ENCODE results near the gene GSKIP. TPM values are rescaled to one million over a fixed set of nuclear protein-coding genes. Genes with fewer than 3 reads are reported as not detected.
A peak's percentile ranks its signal among the peaks of the same experiment; 100 is the strongest.

Gene GSKIP
- total RNA-seq, 4 donors from 2014 or later, result 22.6 to 37.1 (median 27.4) TPM

DNA sequence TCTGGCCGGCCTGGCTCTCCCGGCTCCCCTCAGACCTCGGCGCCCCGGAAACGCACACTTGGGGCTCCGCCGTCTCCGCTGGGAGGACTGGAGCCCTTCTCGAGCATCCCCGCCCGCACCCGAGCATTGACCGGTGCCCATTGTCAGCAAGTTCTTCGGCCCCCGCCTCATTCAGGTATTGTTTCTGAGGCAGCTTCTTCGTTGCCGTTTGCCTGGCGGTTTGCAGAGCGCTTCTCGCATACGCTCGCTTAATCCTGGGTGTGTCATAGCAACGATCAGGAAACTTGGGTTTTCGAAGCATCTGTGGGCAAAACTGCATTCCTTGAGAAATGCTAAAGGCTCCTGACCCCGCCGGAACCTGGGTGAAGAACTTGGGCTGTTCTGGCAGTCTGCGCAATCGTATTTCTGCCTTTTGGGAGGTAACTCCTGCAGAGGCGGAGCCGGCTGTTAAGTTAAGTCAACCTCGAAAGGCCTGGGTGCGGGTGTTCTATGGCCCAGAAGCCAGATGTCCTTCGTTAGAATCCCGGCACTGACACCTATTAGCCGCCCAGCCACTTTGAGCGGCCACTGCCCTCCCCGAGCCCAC, 518 bp downstream of the GSKIP start:
- WGBS, 2 donors, result 0 to 1% methylated on average over 31 to 38 of the region's 38 CpGs
- intact Hi-C loops (cut with DNase I; ENCODE audit: low total_unique reads), result no loop called here
- TF ChIP-seq, protein P1, sequence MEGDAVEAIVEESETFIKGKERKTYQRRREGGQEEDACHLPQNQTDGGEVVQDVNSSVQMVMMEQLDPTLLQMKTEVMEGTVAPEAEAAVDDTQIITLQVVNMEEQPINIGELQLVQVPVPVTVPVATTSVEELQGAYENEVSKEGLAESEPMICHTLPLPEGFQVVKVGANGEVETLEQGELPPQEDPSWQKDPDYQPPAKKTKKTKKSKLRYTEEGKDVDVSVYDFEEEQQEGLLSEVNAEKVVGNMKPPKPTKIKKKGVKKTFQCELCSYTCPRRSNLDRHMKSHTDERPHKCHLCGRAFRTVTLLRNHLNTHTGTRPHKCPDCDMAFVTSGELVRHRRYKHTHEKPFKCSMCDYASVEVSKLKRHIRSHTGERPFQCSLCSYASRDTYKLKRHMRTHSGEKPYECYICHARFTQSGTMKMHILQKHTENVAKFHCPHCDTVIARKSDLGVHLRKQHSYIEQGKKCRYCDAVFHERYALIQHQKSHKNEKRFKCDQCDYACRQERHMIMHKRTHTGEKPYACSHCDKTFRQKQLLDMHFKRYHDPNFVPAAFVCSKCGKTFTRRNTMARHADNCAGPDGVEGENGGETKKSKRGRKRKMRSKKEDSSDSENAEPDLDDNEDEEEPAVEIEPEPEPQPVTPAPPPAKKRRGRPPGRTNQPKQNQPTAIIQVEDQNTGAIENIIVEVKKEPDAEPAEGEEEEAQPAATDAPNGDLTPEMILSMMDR (IDR thresholded peaks at IDR 0.05), result no peak
- no peak for TF ChIP-seq POLR2A (IDR thresholded peaks at IDR 0.05)
- H3K4me3 ChIP-seq (ENCODE audit: low read depth, poor library complexity, severe bottlenecking), result peak overlapping the region; percentile 78
- peak; percentile 29 to 85 for DNase-seq (ENCODE audit: low spot score in 2 of 2)

DNA sequence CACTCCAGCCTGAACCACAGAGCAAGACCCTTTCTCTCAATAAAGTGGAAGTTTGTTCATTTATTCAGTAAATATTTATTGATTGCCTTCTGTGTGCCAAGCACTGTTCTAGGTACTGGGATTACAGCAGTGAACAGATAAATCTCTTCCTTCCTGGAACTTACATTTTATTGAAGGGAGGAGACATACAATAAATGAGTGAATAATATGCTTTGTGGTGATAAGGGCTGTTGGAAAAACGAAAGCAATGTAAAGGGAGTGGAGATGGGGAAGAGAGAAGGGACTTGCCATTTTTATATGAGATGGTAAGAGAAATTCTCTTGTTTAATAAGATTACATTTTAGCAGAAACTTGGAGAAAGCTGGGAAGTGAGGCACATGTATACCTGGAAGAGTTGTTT, 1.6 kb downstream of the GSKIP start:
- TF ChIP-seq POLR2A (IDR thresholded peaks at IDR 0.05), result no peak
- TF ChIP-seq, protein P1 (IDR thresholded peaks at IDR 0.05), result no peak
- intact Hi-C loops (cut with DNase I; ENCODE audit: low total_unique reads), result no loop called here
- no peak for DNase-seq (ENCODE audit: low spot score in 2 of 2)
- no peak overlapping the region for H3K4me3 ChIP-seq (ENCODE audit: low read depth, poor library complexity, severe bottlenecking)
- whole genome bisulfite sequencing, 2 donors, result 45 to 57% methylated on average over 1 of the region's 1 CpG

DNA sequence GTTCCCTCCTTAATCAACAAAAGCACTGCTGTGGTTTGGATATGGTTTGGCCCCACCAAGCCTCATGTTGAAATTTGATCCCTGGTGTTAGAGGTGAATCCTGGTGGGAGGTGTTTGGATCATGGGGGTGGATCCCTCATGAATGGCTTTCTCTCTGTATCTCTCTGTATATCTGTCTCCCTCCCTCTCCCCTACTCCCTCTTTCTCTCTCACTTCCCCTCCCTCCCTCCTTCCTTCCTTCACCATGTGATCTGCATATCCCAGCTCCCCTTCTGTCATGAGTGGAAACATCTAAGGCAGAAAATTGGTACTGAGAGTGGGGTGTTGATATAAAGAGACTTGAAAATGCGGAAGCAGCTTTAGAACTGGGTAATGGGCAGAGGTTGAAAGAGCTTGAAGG, 5.2 kb downstream of the GSKIP start:
- no peak for DNase-seq (ENCODE audit: low spot score in 2 of 2)
- TF ChIP-seq, protein P1 (IDR thresholded peaks at IDR 0.05), result no peak
- no peak for TF ChIP-seq POLR2A (IDR thresholded peaks at IDR 0.05)
- H3K4me3 ChIP-seq (ENCODE audit: low read depth, poor library complexity, severe bottlenecking), result no peak overlapping the region
- intact Hi-C loops (cut with DNase I; ENCODE audit: low total_unique reads), result no loop called here
- WGBS, 2 donors, result 93 to 98% methylated on average over 1 of the region's 1 CpG

DNA sequence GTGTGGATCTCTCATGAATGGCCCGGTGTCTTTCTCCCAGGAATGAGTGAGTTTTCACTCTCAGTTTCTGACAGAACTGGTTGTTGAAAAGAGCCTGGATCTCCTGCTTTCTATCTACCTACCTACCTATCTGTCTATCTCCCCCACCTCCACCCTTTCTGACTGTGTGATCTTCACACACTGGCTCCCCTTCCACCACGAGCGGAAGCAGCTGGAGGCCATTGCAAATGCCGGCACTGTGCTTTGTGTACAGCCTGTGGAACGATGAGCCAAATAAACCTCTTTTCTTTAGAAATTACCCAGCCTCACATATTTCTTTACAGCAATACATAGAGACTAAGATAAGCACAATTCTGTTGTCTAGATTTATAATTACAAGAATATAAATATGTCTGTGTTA, 7.2 kb downstream of the GSKIP start:
- intact Hi-C loops (cut with DNase I; ENCODE audit: low total_unique reads), result no loop called here
- WGBS, 2 donors, result 84 to 95% methylated on average over 5 of the region's 5 CpGs
- TF ChIP-seq, protein P1 (IDR thresholded peaks at IDR 0.05), result no peak
- TF ChIP-seq POLR2A (IDR thresholded peaks at IDR 0.05), result no peak
- no peak overlapping the region for H3K4me3 ChIP-seq (ENCODE audit: low read depth, poor library complexity, severe bottlenecking)
- DNase-seq (ENCODE audit: low spot score in 2 of 2), result no peak

DNA sequence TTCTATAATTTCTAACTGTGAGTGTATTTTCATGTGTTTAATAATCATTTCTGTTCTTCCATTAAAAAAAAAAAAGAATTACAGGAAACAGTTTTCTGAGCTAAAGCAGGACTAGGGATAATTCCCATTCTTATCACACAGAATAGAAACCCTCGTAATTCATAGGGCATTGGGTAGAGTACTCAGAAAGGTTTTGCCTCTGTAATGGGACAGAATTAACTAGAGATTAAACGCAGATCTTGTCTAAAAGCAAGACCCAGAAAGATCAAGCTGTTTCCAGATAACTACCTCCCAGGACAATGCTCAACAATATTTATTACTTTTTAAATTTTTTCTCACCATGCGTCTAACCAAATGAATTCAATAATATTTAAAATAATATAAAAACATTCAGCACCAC, 10.2 kb downstream of the GSKIP start:
- intact Hi-C loops (cut with DNase I; ENCODE audit: low total_unique reads), result no loop called here
- DNase-seq (ENCODE audit: low spot score in 2 of 2), result no peak
- TF ChIP-seq, protein P1 (IDR thresholded peaks at IDR 0.05), result no peak
- no peak for TF ChIP-seq POLR2A (IDR thresholded peaks at IDR 0.05)
- H3K4me3 ChIP-seq (ENCODE audit: low read depth, poor library complexity, severe bottlenecking), result no peak overlapping the region
- WGBS, 2 donors, result 92 to 96% methylated on average over 3 of the region's 3 CpGs

DNA sequence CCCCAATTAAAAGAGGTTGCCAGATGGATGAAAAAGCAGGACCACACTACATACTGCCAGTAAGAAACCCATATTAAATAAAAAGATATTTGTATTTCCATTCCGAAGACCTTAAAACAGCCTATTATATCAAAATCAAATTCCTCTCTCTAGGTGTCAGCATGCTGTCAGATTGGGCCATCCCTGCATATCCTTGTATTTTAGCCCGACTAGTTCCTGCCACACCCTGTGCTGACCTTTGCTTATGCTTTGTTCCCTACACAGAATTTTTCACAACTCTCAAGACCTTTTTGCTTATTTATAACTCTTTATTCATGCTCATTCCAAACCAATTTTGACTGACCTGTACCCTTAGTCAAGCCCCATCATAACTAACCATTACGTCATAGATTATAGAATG, 12.8 kb downstream of the GSKIP start:
- TF ChIP-seq POLR2A (IDR thresholded peaks at IDR 0.05), result no peak
- TF ChIP-seq, protein P1 (IDR thresholded peaks at IDR 0.05), result no peak
- DNase-seq (ENCODE audit: low spot score in 2 of 2), result no peak
- WGBS, 2 donors, result 88 to 89% methylated on average over 3 of the region's 3 CpGs
- intact Hi-C loops (cut with DNase I; ENCODE audit: low total_unique reads), result no loop called here
- H3K4me3 ChIP-seq (ENCODE audit: low read depth, poor library complexity, severe bottlenecking), result no peak overlapping the region

Data from lower leg skin (tissue), 4 donors.